Activated B cell treated with CpG ODN at 0.5 μM for 24 hours (primary cell): ENCODE data around the gene PDE6C. TPM values are rescaled to one million over a fixed set of nuclear protein-coding genes. Genes with fewer than 3 reads are reported as not detected.

Source experiments
- ATAC-seq: fragments of 200-7000 bp; cut with Tn5 transposase; one replicate; pipeline ENCODE4 v1.10.0; 2021; ENCODE audit warnings: low read depth, mild to moderate bottlenecking, moderate library complexity
- CTCF ChIA-PET: fragments of 350-600 bp; sonication (Branson Sonifier 250); formaldehyde crosslinking; loops from one replicate; lab custom pipeline; 2021; ENCODE audit warnings: antibody characterized with exemption; lab: Charles Lee
- POLR2A ChIA-PET: fragments of 350-600 bp; sonication (Branson Sonifier 250); formaldehyde crosslinking; loops from one replicate; lab custom pipeline; 2021; ENCODE audit warnings: antibody characterized with exemption; lab: Charles Lee
- DNase-seq: peaks from one replicate; pipeline ENCODE4 v3.0.0; 2022
- H3K27ac Mint-ChIP-seq: one replicate; pipeline ENCODE4 v1.8.0; 2020; ENCODE audit warnings: mixed read lengths
- H3K27me3 Mint-ChIP-seq: one replicate; pipeline ENCODE4 v1.8.0; 2021; ENCODE audit warnings: mixed read lengths
- H3K36me3 Mint-ChIP-seq: one replicate; pipeline ENCODE4 v1.8.0; 2021; ENCODE audit warnings: low read depth, mixed read lengths
- H3K4me1 Mint-ChIP-seq: one replicate; pipeline ENCODE4 v1.8.0; 2021; ENCODE audit warnings: mixed read lengths
- H3K4me3 Mint-ChIP-seq: one replicate; pipeline ENCODE4 v1.8.0; 2020; ENCODE audit warnings: mild to moderate bottlenecking, mixed read lengths
- H3K9me3 Mint-ChIP-seq: one replicate; pipeline ENCODE4 v1.8.0; 2020; ENCODE audit warnings: mixed read lengths
- intact Hi-C: fragments of 100-400 bp; cut with micrococcal nuclease; formaldehyde crosslinking; loops from one replicate; pipeline ENCODE4 v1.15.1; 2024
- total RNA-seq: library from RNA; stranded (reverse); gene quantifications from 2 replicates; pipeline ENCODE4 v1.2.3, GENCODE V29; 2022
- TF ChIP-seq, protein P1 (sequence below): fragments of 200-600 bp; IDR thresholded peaks from one replicate; pipeline ENCODE4 v1.8.0; 2022; ENCODE audit warnings: antibody characterized with exemption, mild to moderate bottlenecking

The PDE6C gene
- total RNA-seq, 1 donor from 2014 or later = not detected

DNA sequence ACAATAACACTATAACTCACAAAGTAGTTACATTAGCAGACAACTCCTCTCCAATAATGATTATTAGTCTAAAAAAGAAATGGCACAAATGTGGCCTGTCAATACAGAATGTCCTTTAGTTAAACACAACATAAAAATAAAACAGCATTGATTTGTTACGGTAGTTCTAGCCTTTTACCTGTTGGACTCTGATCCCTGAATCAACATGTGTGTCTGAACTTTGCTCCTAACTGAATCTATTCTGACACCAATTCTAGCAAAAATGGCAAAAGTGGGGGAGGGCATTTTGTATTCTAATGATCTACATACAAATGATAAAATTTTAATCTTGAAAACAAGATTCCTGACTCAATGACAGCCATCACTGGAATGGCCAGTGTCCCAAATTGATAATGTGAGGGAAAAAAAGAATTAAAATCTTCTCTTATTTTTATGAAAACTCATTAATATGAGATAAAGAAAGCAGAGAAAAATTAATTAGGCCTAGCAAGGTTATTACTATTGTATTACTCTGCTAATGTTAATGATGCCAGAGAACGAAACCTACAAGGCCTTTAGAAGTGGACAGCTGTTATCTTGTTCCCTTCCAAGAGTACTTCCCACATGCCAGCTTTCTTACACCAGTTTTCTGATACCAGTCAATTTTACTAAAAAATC lies 59.8 kb downstream of the PDE6C start:
- no peaks in the 10 kb centered on the region for H3K9me3 Mint-ChIP-seq
- ATAC-seq (no peak), DNase-seq (no peak)
- intact Hi-C loops = no loop called here
- H3K4me3 Mint-ChIP-seq = no peak overlapping the region
- no peak overlapping the region for H3K27ac Mint-ChIP-seq
- H3K27me3 Mint-ChIP-seq = no peaks in the 10 kb centered on the region
- peaks cover 67% of the 10 kb centered on the region for H3K36me3 Mint-ChIP-seq
- TF ChIP-seq, protein P1, sequence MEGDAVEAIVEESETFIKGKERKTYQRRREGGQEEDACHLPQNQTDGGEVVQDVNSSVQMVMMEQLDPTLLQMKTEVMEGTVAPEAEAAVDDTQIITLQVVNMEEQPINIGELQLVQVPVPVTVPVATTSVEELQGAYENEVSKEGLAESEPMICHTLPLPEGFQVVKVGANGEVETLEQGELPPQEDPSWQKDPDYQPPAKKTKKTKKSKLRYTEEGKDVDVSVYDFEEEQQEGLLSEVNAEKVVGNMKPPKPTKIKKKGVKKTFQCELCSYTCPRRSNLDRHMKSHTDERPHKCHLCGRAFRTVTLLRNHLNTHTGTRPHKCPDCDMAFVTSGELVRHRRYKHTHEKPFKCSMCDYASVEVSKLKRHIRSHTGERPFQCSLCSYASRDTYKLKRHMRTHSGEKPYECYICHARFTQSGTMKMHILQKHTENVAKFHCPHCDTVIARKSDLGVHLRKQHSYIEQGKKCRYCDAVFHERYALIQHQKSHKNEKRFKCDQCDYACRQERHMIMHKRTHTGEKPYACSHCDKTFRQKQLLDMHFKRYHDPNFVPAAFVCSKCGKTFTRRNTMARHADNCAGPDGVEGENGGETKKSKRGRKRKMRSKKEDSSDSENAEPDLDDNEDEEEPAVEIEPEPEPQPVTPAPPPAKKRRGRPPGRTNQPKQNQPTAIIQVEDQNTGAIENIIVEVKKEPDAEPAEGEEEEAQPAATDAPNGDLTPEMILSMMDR = no peak
- no peaks in the 10 kb centered on the region for H3K4me1 Mint-ChIP-seq
- POLR2A ChIA-PET = no interaction called here
- CTCF ChIA-PET = no interaction called here

- Mint-ChIP-seq H3K9me3 (no peaks in the 10 kb centered on the region), H3K27ac (no peak overlapping the region), H3K36me3 (peaks cover 61% of the 10 kb centered on the region), H3K27me3 (no peaks in the 10 kb centered on the region), H3K4me3 (no peak overlapping the region), H3K4me1 (no peaks in the 10 kb centered on the region)
- CTCF ChIA-PET = no interaction called here
- intact Hi-C loops = no loop called here
- POLR2A ChIA-PET = no interaction called here
- TF ChIP-seq, protein P1 = no peak
- DNase-seq (no peak), ATAC-seq (no peak)
Measured at GRCh38 chr10:93672890-93673289, 60.6 kb downstream of the PDE6C start.

DNA sequence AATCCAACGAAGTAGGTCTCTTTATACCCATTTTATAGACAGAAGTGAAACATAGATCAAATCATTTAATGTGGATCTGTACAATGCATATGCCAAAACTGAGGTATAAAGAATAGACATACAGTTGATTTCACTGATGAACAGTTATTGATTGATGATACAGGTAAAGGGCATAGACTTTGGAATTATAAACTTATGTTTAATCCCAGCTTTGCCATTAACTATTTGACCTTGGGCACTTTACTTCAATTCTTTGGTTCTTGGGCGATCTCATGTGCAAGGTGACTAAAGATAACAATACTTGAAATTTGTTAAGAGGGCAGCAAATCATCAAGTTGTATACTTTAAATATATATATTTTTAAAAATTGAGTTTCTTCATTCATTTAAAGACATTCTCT lies 61.5 kb downstream of the PDE6C start:
- no peak overlapping the region for H3K4me3 Mint-ChIP-seq
- H3K4me1 Mint-ChIP-seq = no peaks in the 10 kb centered on the region
- no peak for DNase-seq
- POLR2A ChIA-PET = no interaction called here
- intact Hi-C loops = no loop called here
- no peaks in the 10 kb centered on the region for H3K9me3 Mint-ChIP-seq
- H3K36me3 Mint-ChIP-seq = peaks cover 54% of the 10 kb centered on the region
- no peak for ATAC-seq
- CTCF ChIA-PET = no interaction called here
- TF ChIP-seq, protein P1 = no peak
- no peak overlapping the region for H3K27ac Mint-ChIP-seq
- no peaks in the 10 kb centered on the region for H3K27me3 Mint-ChIP-seq

- DNase-seq (no peak), ATAC-seq (no peak)
- H3K9me3 Mint-ChIP-seq = no peaks in the 10 kb centered on the region
- H3K27me3 Mint-ChIP-seq = no peaks in the 10 kb centered on the region
- H3K4me3 Mint-ChIP-seq = no peak overlapping the region
- TF ChIP-seq, protein P1 = no peak
- H3K4me1 Mint-ChIP-seq = no peaks in the 10 kb centered on the region
- ChIA-PET CTCF (interaction anchor here (1.3 kb wide), 1 partner anchor 123 kb away, joined by 3 read pairs; no protein-coding TSS in a partner anchor), POLR2A (interaction anchor here (0.7 kb wide), 1 partner anchor 127 kb away, joined by 8 read pairs; no protein-coding TSS in a partner anchor)
- H3K27ac Mint-ChIP-seq = no peak overlapping the region
- H3K36me3 Mint-ChIP-seq = peaks cover 32% of the 10 kb centered on the region
- intact Hi-C loops = no loop called here
Measured at GRCh38 chr10:93678386-93678785, 66.0 kb downstream of the PDE6C start.

DNA sequence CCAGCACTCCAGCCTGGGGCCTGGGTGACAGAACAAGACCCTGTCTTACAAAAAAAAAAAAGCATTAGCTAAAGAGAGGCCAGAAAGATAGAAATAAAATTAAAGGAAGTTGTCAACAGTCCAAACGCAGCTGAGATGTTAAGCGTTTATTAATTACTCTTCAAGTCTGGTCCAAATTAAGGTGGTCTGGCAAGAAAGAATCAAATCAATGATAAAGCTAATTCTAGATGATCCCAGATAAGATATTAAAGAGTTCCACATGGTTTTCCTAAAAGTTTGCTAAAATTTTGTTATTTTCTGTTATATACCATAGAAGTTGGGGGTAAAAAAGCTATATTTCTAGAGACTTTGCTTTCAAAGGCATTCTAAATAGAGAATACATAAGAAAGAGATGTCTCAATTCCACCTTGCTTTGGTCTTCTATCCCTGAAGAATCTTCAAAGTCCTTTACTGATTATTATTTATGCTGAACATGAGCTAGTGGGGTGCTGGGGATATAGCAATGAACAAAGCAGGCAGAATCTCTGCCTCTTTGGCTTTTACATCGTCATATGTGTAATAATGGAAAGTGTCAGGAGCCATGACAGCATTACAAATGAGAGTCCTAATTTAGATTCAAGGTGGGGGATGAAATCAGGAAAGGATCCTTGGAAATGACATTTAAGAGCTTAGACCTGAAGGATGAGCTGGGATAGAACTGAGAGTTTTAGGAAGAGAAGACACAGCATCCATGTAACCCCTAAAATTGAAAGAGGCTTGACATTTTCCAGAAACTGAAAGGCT lies 66.7 kb downstream of the PDE6C start:
- H3K27ac Mint-ChIP-seq = no peak overlapping the region
- H3K36me3 Mint-ChIP-seq = peaks cover 33% of the 10 kb centered on the region
- TF ChIP-seq, protein P1 = no peak
- H3K27me3 Mint-ChIP-seq = no peaks in the 10 kb centered on the region
- no peak for ATAC-seq
- DNase-seq = no peak
- no peaks in the 10 kb centered on the region for H3K9me3 Mint-ChIP-seq
- ChIA-PET CTCF (interaction anchor here (0.8 to 1.3 kb wide), 2 partner anchors 124 to 303 kb away, joined by 3 read pairs; no protein-coding TSS in a partner anchor), POLR2A (interaction anchor here (0.7 kb wide), 1 partner anchor 127 kb away, joined by 8 read pairs; no protein-coding TSS in a partner anchor)
- intact Hi-C loops = no loop called here
- H3K4me3 Mint-ChIP-seq = no peak overlapping the region
- no peaks in the 10 kb centered on the region for H3K4me1 Mint-ChIP-seq
